H1 (cell line): ENCODE measurements around the gene GABRP. TPM values are rescaled to one million over a fixed set of nuclear protein-coding genes. Genes with fewer than 3 reads are reported as not detected.
A peak's percentile ranks its signal among the peaks of the same experiment; 100 is the strongest.

ENCODE experiments used
- CTCF ChIA-PET: fragments of 300-600 bp; sonication (Branson Sonifier 250); formaldehyde crosslinking; loops from one replicate; lab custom pipeline; 2021; ENCODE audit not compliant: partially characterized antibody; lab: Charles Lee
- POLR2A ChIA-PET: fragments of 300-600 bp; sonication (Branson Sonifier 250); formaldehyde crosslinking; loops from one replicate; lab custom pipeline; 2021; ENCODE audit warnings: inconsistent platforms; ENCODE audit not compliant: partially characterized antibody; lab: Charles Lee
- DNase-seq, 2 experiments: peaks; one replicate each; pipeline versions ENCODE4 v3.0.0 to v3.0.0-alpha.2; 2010 to 2022; ENCODE audit warnings: low spot score in 2 of 2, low read depth in 1 of 2, mixed read lengths in 1 of 2
- FAIRE-seq: peaks from 2 replicates; lab custom pipeline; 2011; peaks lifted over from hg19 to GRCh38; lab: Jason Lieb, UNC
- H2AFZ ChIP-seq: 2 replicates; pipeline ENCODE4 v1.8.1; 2012; ENCODE audit warnings: low read length, inconsistent platforms
- H2AK5ac ChIP-seq: 2 replicates; pipeline ENCODE4 v1.6.1; 2013; ENCODE audit warnings: low read depth, low read length
- H2BK120ac ChIP-seq: replicated peaks from 2 replicates; pipeline ENCODE3; 2013; ENCODE audit warnings: low read depth, low read length, inconsistent platforms
- H2BK12ac ChIP-seq: 2 replicates; pipeline ENCODE4 v1.6.1; 2013; ENCODE audit warnings: low read depth, low read length
- H2BK15ac ChIP-seq: 2 replicates; pipeline ENCODE4 v1.6.1; 2013; ENCODE audit warnings: low read length
- H2BK20ac ChIP-seq: 2 replicates; pipeline ENCODE4 v1.6.1; 2013; ENCODE audit warnings: low read length
- H2BK5ac ChIP-seq: 2 replicates; pipeline ENCODE4 v1.6.1; 2013; ENCODE audit warnings: low read depth, low read length
- H3K14ac ChIP-seq: 2 replicates; pipeline ENCODE4 v1.6.1; 2013; ENCODE audit warnings: inconsistent platforms; ENCODE audit not compliant: insufficient read length
- H3K18ac ChIP-seq: 2 replicates; pipeline ENCODE4 v1.6.1; 2013; ENCODE audit warnings: low read length; ENCODE audit errors: extremely low read depth
- H3K23ac ChIP-seq: 2 replicates; pipeline ENCODE4 v1.6.1; 2013; ENCODE audit warnings: inconsistent platforms; ENCODE audit not compliant: insufficient read length
- H3K23me2 ChIP-seq: 2 replicates; pipeline ENCODE4 v1.6.1; 2013; ENCODE audit warnings: low read depth, low read length
- H3K27ac ChIP-seq: 2 replicates; pipeline ENCODE4 v1.6.1; 2011; ENCODE audit warnings: low read depth, low read length, inconsistent platforms
- H3K27me3 ChIP-seq, 4 experiments: replicated peaks in 1 of 4; 1 replicate in 1 of 4; 2 replicates in 3 of 4; pipeline versions ENCODE4 v1.6.1 to v1.8.1; 2011 to 2013; ENCODE audit warnings: low read length in 3 of 4, mild to moderate bottlenecking in 3 of 4, inconsistent platforms in 2 of 4, mixed read lengths in 2 of 4, moderate library complexity in 1 of 4; ENCODE audit not compliant: control insufficient read depth in 3 of 4, insufficient read depth in 3 of 4; ENCODE audit errors: extremely low read depth in 1 of 4
- H3K36me3 ChIP-seq, 4 experiments: 2 replicates each; pipeline versions ENCODE4 v1.6.1 to v1.8.1; 2011 to 2013; ENCODE audit warnings: mild to moderate bottlenecking in 4 of 4, low read length in 3 of 4, moderate library complexity in 2 of 4, control low read depth in 1 of 4, inconsistent platforms in 1 of 4; ENCODE audit not compliant: insufficient read depth in 4 of 4, control insufficient read depth in 2 of 4
- H3K4ac ChIP-seq: replicated peaks from 2 replicates; pipeline ENCODE3; 2013; ENCODE audit warnings: low read length, low read depth, mixed read lengths, inconsistent platforms; ENCODE audit not compliant: insufficient read length
- H3K4me1 ChIP-seq, 4 experiments: replicated peaks in 1 of 4; 1 replicate in 1 of 4; 2 replicates in 3 of 4; pipeline versions ENCODE4 v1.6.1 to v1.8.1; 2011 to 2013; ENCODE audit warnings: low read length in 3 of 4, inconsistent platforms in 2 of 4, mixed read lengths in 1 of 4; ENCODE audit not compliant: insufficient read depth in 4 of 4, control insufficient read depth in 3 of 4
- H3K4me2 ChIP-seq, 2 experiments: 2 replicates each; pipeline versions ENCODE4 v1.6.1 to v1.8.1; 2011 to 2013; ENCODE audit warnings: low read depth in 2 of 2, low read length in 2 of 2, control low read depth in 1 of 2, inconsistent platforms in 1 of 2, mild to moderate bottlenecking in 1 of 2; ENCODE audit not compliant: insufficient read depth in 1 of 2
- H3K4me3 ChIP-seq, 4 experiments: fragments of 200-600, 300-600 bp in 1 of 4; sonication (generic), shearing (Covaris generic), sonication (Bioruptor Twin) in 1 of 4; 2 replicates each; pipeline versions ENCODE4 v1.5.1 to v1.8.1; 2011 to 2016; ENCODE audit warnings: low read length in 4 of 4, low read depth in 3 of 4, control low read depth in 2 of 4, inconsistent platforms in 2 of 4, mild to moderate bottlenecking in 2 of 4, mixed read lengths in 1 of 4, moderate library complexity in 1 of 4; ENCODE audit not compliant: insufficient read depth in 2 of 4; ENCODE audit errors: extremely low read depth in 1 of 4
- H3K56ac ChIP-seq: replicated peaks from 2 replicates; pipeline ENCODE3; 2013; ENCODE audit warnings: low read depth, mild to moderate bottlenecking, mixed read lengths, low read length, inconsistent platforms; ENCODE audit not compliant: insufficient read length
- H3K79me1 ChIP-seq: 2 replicates; pipeline ENCODE4 v1.6.1; 2013; ENCODE audit warnings: low read depth, low read length, control low read depth
- H3K79me2 ChIP-seq, 2 experiments: 2 replicates each; pipeline versions ENCODE4 v1.6.1 to v1.8.1; 2012 to 2013; ENCODE audit warnings: low read length in 2 of 2, mild to moderate bottlenecking in 2 of 2, inconsistent platforms in 1 of 2; ENCODE audit not compliant: insufficient read depth in 2 of 2, control insufficient read depth in 1 of 2
- H3K9ac ChIP-seq, 4 experiments: replicated peaks in 1 of 4; 1 replicate in 1 of 4; 2 replicates in 3 of 4; pipeline versions ENCODE4 v1.6.1 to v1.8.1; 2011 to 2013; ENCODE audit warnings: low read depth in 3 of 4, low read length in 3 of 4, control low read depth in 2 of 4, mild to moderate bottlenecking in 2 of 4, moderate library complexity in 2 of 4, inconsistent platforms in 1 of 4; ENCODE audit errors: extremely low read depth in 1 of 4
- H3K9me3 ChIP-seq, 2 experiments: 2 replicates each; pipeline versions ENCODE4 v1.6.1 to v1.8.1; 2012 to 2013; ENCODE audit warnings: mild to moderate bottlenecking in 2 of 2, moderate library complexity in 2 of 2, control low read depth in 1 of 2, inconsistent platforms in 1 of 2, low read depth in 1 of 2, low read length in 1 of 2, mixed read lengths in 1 of 2; ENCODE audit not compliant: insufficient read depth in 2 of 2
- H4K20me1 ChIP-seq, 2 experiments: replicated peaks in 1 of 2; 2 replicates each; pipeline versions ENCODE3 to v1.8.1; 2011 to 2013; ENCODE audit warnings: inconsistent platforms in 2 of 2, low read length in 2 of 2, mild to moderate bottlenecking in 1 of 2; ENCODE audit not compliant: insufficient read depth in 2 of 2, control insufficient read depth in 1 of 2
- H4K5ac ChIP-seq: 2 replicates; pipeline ENCODE4 v1.6.1; 2013; ENCODE audit warnings: low read length, low read depth, mixed read lengths, inconsistent platforms; ENCODE audit not compliant: insufficient read length
- H4K8ac ChIP-seq: 2 replicates; pipeline ENCODE4 v1.8.0; 2013; ENCODE audit warnings: mild to moderate bottlenecking, moderate library complexity, low read length, inconsistent platforms; ENCODE audit not compliant: insufficient read depth; ENCODE audit errors: extremely low read depth
- H4K91ac ChIP-seq: replicated peaks from 2 replicates; pipeline ENCODE3; 2013; ENCODE audit warnings: low read length, mixed read lengths, inconsistent platforms; ENCODE audit not compliant: insufficient read length
- BACH1 ChIP-seq: IDR thresholded peaks from 2 replicates; pipeline ENCODE4 v1.6.1; 2012; ENCODE audit warnings: low read length, improper control_type of control experiment
- CTCF ChIP-seq, 3 experiments: IDR thresholded peaks; 1 replicate in 2 of 3; 2 replicates in 1 of 3; pipeline versions ENCODE4 v1.5.1 to v1.6.1; 2011; ENCODE audit warnings: low read length in 3 of 3, mild to moderate bottlenecking in 3 of 3, inconsistent platforms in 2 of 3, low read depth in 1 of 3, moderate library complexity in 1 of 3; ENCODE audit not compliant: insufficient read depth in 1 of 3; ENCODE audit errors: control extremely low read depth in 1 of 3
- MAFK ChIP-seq: IDR thresholded peaks from 2 replicates; pipeline ENCODE4 v1.6.1; 2012; ENCODE audit warnings: low read depth, mild to moderate bottlenecking, improper control_type of control experiment, low read length
- SIN3A ChIP-seq, 2 experiments: IDR thresholded peaks in 1 of 2; conservative IDR thresholded peaks in 1 of 2; 2 replicates each; pipeline ENCODE4 v1.6.1; 2011 to 2012; ENCODE audit warnings: low read length in 2 of 2, improper control_type of control experiment in 1 of 2, low read depth in 1 of 2, mild to moderate bottlenecking in 1 of 2
- TAF7 ChIP-seq: optimal IDR thresholded peaks from 2 replicates; pipeline ENCODE3; 2011; ENCODE audit warnings: low read depth, mild to moderate bottlenecking, inconsistent platforms, low read length, moderate library complexity, borderline replicate concordance
- USF2 ChIP-seq: IDR thresholded peaks from 2 replicates; pipeline ENCODE4 v1.6.1; 2011; ENCODE audit warnings: low read length, improper control_type of control experiment
- WGBS, 2 experiments: shearing (Covaris generic) in 1 of 2; methylation state at CpG; one replicate each; pipeline versions ENCODE4 v1.1.6 to v1.1.7; 2013 to 2015; ENCODE audit warnings: low lambda C conversion rate in 2 of 2, mixed read lengths in 2 of 2, inconsistent platforms in 1 of 2, low coverage in 1 of 2, missing lambda C conversion rate in 1 of 2; ENCODE audit not compliant: insufficient replicate concordance in 2 of 2, insufficient coverage in 1 of 2, insufficient read length in 1 of 2; ENCODE audit errors: extremely low coverage in 1 of 2, missing lambda C conversion rate in 1 of 2; 5-methylcytosine and 5-hydroxymethylcytosine counted together
- polyA plus RNA-seq, 7 experiments: library from polyadenylated mRNA; depleted of rRNA in 3 of 7; stranded (reverse) in 5 of 7; unstranded in 2 of 7; fragments of >200 nt in 5 of 7; fragments of 200-250 nt in 2 of 7; gene quantifications; 1 replicate in 5 of 7; 2 replicates in 1 of 7; 4 replicates in 1 of 7; pipeline versions ENCODE4 v1.2.1 to v1.2.3, GENCODE V29; 2011 to 2013; ENCODE audit warnings: missing spikeins in 2 of 7, mixed read lengths in 2 of 7
- total RNA-seq: library from RNA; stranded (reverse); fragmentation: NEBNext Ultra II Directional; extraction: Animal tissue kit (Norgen Biotek cat#: 25700); gene quantifications from 2 replicates; pipeline ENCODE4 v1.2.1, GENCODE V29; 2021

The GABRP gene
- total and polyA plus RNA-seq, 2 of the 8 experiments (the other 6 are each of a cell fraction or from before 2014, with no cell fraction given): 3.7 to 4.0 TPM

- Histone ChIP-seq H3K56ac (no peak overlapping the region), H3K79me1 (no peaks in the 10 kb centered on the region), H2BK20ac (peak overlapping the region; percentile 19), H2BK12ac (peak overlapping the region; percentile 76), H2BK15ac (peak overlapping the region; percentile 62; the same call in 1 of the 2 replicates), H2AK5ac (peak overlapping the region; percentile 90), H3K14ac (no peak overlapping the region), H3K9me3 (no peaks in the 10 kb centered on the region), H3K4me1 (peaks cover 4 to 23% (median 15%) of the 10 kb centered on the region in 4 experiments), H3K27ac (peak overlapping the region; percentile 47; the same call in 1 of the 2 replicates), H3K27me3 (no peaks in the 10 kb centered on the region; a peak in 1 of 7 replicates), H2BK5ac (peak overlapping the region; percentile 92), H4K91ac (peak overlapping the region; percentile 53), H3K36me3 (no peaks in the 10 kb centered on the region), H3K23me2 (peaks cover 3% of the 10 kb centered on the region; the same call in 1 of the 2 replicates), H4K8ac (peak overlapping the region; percentile 54; the same call in 1 of the 2 replicates), H3K4ac (peak overlapping the region; percentile 71), H2BK120ac (peak overlapping the region; percentile 67), H3K23ac (no peak overlapping the region), H3K18ac (peak overlapping the region; percentile 80), H4K20me1 (no peaks in the 10 kb centered on the region), H3K79me2 (no peaks in the 10 kb centered on the region), H2AFZ (no peak overlapping the region; the same call in 1 of the 2 replicates), H4K5ac (peak overlapping the region; percentile 25), H3K4me3 (no peak overlapping the region), H3K4me2 (0 out of 4 replicates have a peak overlapping the region, but pooled peaks of 1 of the 2 experiments have one; percentile 10), H3K9ac (peak overlapping the region in 1 of 4 experiments; percentile 2; a peak in 2 of 7 replicates)
- CTCF ChIA-PET: interaction anchor here (0.7 to 21.2 kb wide), 19 partner anchors 12 to 1940 kb away, joined by 3 to 650 read pairs (median 8); partner anchors contain the start of gene GABRP
- WGBS, 2 experiments: 79% methylated on average over 14 of the region's 14 CpGs; no CpG with 5 or more reads in 1 of the 2 experiments
- POLR2A ChIA-PET: interaction anchor here (0.8 to 11.3 kb wide), 11 partner anchors 12 to 121 kb away, joined by 3 to 190 read pairs (median 3); partner anchors contain the start of gene GABRP
- FAIRE-seq (no peak), DNase-seq (peak in 1 of 2 experiments; percentile 46)
- TF ChIP-seq CTCF (IDR thresholded peaks at IDR 0.05; ENCODE audit: control extremely low read depth in 1 of 3, insufficient read depth in 1 of 3, low read depth in 1 of 3, low read length in 3 of 3) (no peak), MAFK (no peak), USF2 (no peak), SIN3A (conservative IDR thresholded peaks at IDR 0.05 in 1 of 2, IDR thresholded peaks at IDR 0.05 in 1 of 2; ENCODE audit: low read depth in 1 of 2, low read length in 2 of 2) (no peak), TAF7 (no peak), BACH1 (no peak)
These were observed 37.2 kb upstream of the GABRP start for GRCh38 chr5:170746075-170746960.
